NB4 (cell line): ENCODE results near the gene ZRANB3.

ENCODE experiments used
- DNase-seq: peaks from one replicate; pipeline ENCODE4 v3.0.0; 2010; ENCODE audit warnings: low read depth
- H3K4me3 ChIP-seq: one replicate; pipeline ENCODE4 v1.5.1; 2011; ENCODE audit warnings: mild to moderate bottlenecking, low read depth, low read length, moderate library complexity
- MYC ChIP-seq: IDR thresholded peaks from 2 replicates; pipeline ENCODE4 v1.6.1; 2011; ENCODE audit warnings: low read depth, low read length
- POLR2A ChIP-seq: IDR thresholded peaks from 2 replicates; pipeline ENCODE4 v1.6.1; 2011; ENCODE audit warnings: mild to moderate bottlenecking; ENCODE audit not compliant: insufficient read length; ENCODE audit errors: extremely low read depth
- TF ChIP-seq, protein P1 (sequence below): IDR thresholded peaks from one replicate; pipeline ENCODE4 v1.5.1; 2012; ENCODE audit warnings: low read depth, low read length
- TF ChIP-seq, protein P2 (sequence below): IDR thresholded peaks from 2 replicates; pipeline ENCODE4 v1.6.1; 2011; ENCODE audit warnings: low read depth, low read length

The ZRANB3 gene

DNA sequence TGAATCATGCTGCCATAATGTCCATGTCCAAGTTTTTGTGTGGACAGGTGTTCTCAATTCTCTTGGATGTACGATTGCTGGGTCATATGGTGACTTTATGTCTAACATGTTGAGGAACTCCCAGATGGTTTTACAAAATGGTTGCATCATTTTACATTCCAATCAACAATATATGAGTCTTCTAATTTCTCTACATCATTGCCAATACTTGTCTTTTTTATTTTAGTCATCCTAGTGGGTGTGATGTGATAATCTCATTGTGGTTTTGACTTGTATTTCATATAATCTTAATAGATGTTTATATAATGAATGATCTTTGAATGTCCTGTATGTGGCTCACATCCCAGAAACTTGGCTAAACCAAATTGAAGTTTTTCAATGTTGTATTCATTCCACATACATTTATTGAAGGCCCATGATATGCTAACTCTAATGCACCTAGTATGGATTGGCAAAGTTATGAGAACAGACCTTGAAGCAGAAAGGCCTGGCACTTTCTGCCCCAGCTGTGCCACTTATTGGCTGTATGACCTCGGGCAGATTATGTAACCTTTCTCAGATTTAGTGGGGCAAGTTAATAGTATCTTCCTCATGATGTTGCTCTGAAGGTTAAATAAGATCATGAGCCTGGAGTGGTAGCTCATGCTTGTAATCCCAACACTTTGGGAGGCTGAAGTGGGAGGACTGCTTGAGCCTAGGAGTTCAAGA lies 273.5 kb downstream of the ZRANB3 start:
- no peak for TF ChIP-seq POLR2A
- no peak for TF ChIP-seq MYC
- TF ChIP-seq, protein P1, sequence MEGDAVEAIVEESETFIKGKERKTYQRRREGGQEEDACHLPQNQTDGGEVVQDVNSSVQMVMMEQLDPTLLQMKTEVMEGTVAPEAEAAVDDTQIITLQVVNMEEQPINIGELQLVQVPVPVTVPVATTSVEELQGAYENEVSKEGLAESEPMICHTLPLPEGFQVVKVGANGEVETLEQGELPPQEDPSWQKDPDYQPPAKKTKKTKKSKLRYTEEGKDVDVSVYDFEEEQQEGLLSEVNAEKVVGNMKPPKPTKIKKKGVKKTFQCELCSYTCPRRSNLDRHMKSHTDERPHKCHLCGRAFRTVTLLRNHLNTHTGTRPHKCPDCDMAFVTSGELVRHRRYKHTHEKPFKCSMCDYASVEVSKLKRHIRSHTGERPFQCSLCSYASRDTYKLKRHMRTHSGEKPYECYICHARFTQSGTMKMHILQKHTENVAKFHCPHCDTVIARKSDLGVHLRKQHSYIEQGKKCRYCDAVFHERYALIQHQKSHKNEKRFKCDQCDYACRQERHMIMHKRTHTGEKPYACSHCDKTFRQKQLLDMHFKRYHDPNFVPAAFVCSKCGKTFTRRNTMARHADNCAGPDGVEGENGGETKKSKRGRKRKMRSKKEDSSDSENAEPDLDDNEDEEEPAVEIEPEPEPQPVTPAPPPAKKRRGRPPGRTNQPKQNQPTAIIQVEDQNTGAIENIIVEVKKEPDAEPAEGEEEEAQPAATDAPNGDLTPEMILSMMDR: no peak
- TF ChIP-seq, protein P2, sequence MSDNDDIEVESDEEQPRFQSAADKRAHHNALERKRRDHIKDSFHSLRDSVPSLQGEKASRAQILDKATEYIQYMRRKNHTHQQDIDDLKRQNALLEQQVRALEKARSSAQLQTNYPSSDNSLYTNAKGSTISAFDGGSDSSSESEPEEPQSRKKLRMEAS: no peak
- H3K4me3 ChIP-seq: no peak overlapping the region
- DNase-seq: no peak

DNA sequence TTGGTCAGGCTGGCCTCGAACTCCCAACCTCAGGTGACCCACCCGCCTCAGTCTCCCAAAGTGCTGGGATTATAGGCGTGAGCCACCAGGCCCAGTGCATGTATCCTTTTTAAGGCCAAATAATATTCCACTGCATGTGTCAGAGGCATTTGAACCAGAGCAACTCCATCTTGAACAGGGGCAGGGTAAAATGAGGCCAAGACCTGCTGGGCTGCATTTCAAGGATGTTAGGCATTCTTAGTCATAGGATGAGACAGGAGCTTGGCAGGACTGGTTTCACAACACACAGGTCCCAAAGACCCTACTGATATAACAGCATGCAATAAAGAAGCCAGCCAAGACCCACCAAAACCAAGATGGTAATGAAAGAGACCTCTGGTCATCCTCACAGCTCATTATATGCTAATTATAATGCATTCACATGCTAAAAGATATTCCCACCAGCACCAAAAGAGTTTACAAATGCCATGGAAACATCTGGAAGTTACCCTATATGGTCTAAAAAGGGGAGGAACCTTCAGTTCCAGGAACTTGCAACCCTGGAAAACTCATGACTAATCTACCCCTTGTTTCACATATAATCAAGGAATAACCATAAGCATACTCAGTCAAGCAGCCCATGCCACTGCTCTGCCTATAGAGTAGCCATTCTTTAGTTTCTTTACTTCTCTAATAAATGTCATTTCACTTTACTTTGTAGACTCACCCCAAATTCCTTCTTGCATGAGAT lies 274.3 kb downstream of the ZRANB3 start:
- H3K4me3 ChIP-seq: no peak overlapping the region
- TF ChIP-seq, protein P1: no peak
- TF ChIP-seq MYC (no peak), POLR2A (no peak)
- TF ChIP-seq, protein P2: no peak
- no peak for DNase-seq

DNA sequence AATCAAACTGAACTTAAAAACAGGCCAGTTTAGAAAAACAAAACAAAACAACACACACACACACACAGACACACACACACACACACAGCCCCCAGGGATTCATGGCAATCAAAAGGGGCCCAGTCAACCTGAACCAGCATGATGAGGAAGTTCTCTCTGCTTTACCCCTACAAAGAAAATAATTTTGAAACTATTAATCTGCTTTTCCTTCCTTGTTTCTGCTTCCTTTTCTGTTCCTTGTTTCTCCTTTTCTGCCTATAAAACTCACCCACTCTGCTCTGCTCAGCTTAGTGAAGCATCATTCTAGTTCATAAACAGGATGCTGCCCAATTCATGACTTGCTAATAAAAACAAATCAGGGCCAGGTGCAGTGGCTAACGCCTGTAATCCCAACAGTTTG lies 275.8 kb downstream of the ZRANB3 start:
- DNase-seq: peak; percentile 45
- H3K4me3 ChIP-seq: no peak overlapping the region
- TF ChIP-seq, protein P2: no peak
- TF ChIP-seq, protein P1: no peak
- no peak for TF ChIP-seq MYC
- no peak for TF ChIP-seq POLR2A

DNA sequence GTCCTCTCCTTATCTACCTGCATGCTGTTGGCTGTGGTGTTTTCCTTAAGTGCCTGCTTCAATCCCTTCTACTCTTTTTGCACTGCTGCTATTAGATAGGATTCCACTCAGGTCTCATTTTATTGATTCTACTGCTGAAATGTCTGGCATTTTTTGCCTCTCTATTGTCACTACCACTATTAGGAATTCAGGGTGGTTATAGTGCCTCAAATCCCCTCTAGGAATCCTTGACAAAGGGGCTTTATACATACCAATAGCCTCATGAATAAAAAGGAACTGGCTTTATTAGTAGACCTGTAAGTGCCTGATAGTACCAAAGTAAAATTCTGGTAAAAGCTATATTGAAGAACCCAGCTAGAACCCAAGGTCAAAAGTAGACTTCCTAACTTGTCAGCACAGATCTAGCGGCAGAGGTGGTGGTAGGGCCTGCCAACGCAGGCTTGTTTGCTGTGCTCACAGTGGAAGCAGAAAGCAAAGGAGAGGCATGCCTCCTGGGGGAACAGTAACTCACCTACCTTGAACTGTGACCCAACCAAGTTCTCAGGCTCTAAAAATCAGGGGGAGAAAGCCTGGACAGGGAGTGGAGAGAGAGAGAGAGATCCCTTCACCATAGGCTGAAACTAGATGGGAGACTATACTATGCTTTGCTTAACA lies 278.1 kb downstream of the ZRANB3 start:
- H3K4me3 ChIP-seq: no peak overlapping the region
- DNase-seq: no peak
- TF ChIP-seq, protein P2: no peak
- no peak for TF ChIP-seq MYC
- no peak for TF ChIP-seq POLR2A
- TF ChIP-seq, protein P1: no peak

DNA sequence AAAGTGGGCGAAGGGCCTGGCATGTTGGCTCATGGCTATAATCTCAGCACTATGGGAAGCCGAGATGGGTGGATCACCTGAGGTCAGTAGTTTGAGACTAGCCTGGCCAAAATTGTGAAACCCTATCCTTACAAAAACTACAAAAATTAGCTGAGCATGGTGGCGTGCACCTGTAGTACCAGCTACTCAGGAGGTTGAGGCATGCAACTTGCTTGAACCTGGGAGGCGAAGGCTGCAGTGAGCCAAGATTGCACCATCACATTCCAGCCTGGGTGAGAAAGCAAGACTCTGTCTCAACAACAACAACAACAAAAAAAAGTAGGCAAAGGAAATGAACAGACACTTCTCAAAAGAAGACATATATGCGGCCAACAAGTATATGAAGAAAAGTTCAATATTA lies 282.4 kb downstream of the ZRANB3 start:
- H3K4me3 ChIP-seq: no peak overlapping the region
- TF ChIP-seq, protein P2: no peak
- TF ChIP-seq POLR2A: no peak
- no peak for TF ChIP-seq MYC
- TF ChIP-seq, protein P1: no peak
- DNase-seq: no peak
